Transverse colon (tissue), 3 donors: ENCODE results near the gene EVI5.

Experiments
- EP300 ChIP-seq: sonication (generic); formaldehyde crosslinking; IDR thresholded peaks from one replicate; pipeline ENCODE4 v1.6.1; 2017; ENCODE audit warnings: antibody characterized with exemption, low read depth
- POLR2A ChIP-seq: fragments of 450-650 bp; IDR thresholded peaks from one replicate; pipeline ENCODE4 v1.6.1; 2016; ENCODE audit warnings: antibody characterized with exemption, mild to moderate bottlenecking, moderate library complexity
- TF ChIP-seq, protein P1 (sequence below), 5 experiments: fragments of 200-600 bp in 3 of 5; fragments of 450-650 bp in 2 of 5; sonication (generic) in 3 of 5; IDR thresholded peaks; 1 replicate in 2 of 5; 2 replicates in 3 of 5; pipeline ENCODE4 v1.5.1; 2016 to 2017; ENCODE audit warnings: antibody characterized with exemption in 5 of 5, inconsistent platforms in 3 of 5, mild to moderate bottlenecking in 2 of 5, moderate library complexity in 1 of 5

DNA sequence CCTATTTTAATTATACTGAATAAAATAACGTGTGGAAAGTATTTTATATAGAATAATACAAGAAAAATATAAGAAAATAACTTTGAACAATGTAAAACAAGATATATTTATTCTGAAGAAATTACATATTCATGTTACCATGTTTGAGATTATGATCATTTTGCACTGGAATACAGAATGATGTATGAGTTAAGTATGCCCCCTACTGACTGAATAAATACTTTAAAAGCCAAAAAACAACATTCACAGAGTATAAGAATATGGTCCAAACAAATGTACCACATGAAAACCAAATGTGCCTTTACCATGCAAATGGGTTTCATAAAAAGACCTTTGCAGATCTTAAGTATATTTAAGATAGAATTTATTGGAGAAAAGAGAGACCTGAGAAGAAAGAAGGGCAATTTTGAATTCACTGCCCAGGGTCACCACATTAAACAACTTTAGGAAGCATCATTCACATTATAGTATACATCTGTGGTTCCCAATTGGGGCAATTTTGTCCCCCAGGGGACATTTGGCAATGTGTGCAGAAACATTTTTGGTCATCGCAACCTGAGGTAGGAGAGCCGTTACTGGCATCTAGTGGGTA lies 161.6 kb downstream of the EVI5 start:
- TF ChIP-seq, protein P1, sequence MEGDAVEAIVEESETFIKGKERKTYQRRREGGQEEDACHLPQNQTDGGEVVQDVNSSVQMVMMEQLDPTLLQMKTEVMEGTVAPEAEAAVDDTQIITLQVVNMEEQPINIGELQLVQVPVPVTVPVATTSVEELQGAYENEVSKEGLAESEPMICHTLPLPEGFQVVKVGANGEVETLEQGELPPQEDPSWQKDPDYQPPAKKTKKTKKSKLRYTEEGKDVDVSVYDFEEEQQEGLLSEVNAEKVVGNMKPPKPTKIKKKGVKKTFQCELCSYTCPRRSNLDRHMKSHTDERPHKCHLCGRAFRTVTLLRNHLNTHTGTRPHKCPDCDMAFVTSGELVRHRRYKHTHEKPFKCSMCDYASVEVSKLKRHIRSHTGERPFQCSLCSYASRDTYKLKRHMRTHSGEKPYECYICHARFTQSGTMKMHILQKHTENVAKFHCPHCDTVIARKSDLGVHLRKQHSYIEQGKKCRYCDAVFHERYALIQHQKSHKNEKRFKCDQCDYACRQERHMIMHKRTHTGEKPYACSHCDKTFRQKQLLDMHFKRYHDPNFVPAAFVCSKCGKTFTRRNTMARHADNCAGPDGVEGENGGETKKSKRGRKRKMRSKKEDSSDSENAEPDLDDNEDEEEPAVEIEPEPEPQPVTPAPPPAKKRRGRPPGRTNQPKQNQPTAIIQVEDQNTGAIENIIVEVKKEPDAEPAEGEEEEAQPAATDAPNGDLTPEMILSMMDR (IDR thresholded peaks at IDR 0.05), result peak in 4 of 5 experiments; percentile 22 to 27 (median 25)
- TF ChIP-seq POLR2A (no peak), EP300 (no peak)
